GM23338 (cell line): ENCODE results near the gene DRD2. TPM values are rescaled to one million over a fixed set of nuclear protein-coding genes. Genes with fewer than 3 reads are reported as not detected.

Experiments
- ATAC-seq: fragments of 200-7000 bp; cut with Tn5 transposase; 3 replicates; pipeline ENCODE4 v1.9.1; 2020
- DNase-seq: peaks from one replicate; pipeline ENCODE4 v3.0.0-alpha.2; 2015; ENCODE audit warnings: low spot score
- H2AFZ ChIP-seq: fragments of 200-600 bp; sonication (generic); 2 replicates; pipeline ENCODE4 v1.8.0; 2016; ENCODE audit warnings: antibody characterized with exemption, mild to moderate bottlenecking, moderate library complexity
- H3F3A ChIP-seq: fragments of 200-600 bp; sonication (generic); replicated peaks from 2 replicates; pipeline ENCODE4 v1.8.0; 2017; ENCODE audit warnings: antibody characterized with exemption, mixed run types, low read depth
- H3K27ac ChIP-seq: fragments of 200-600 bp; sonication (generic); 2 replicates; pipeline ENCODE4 v1.6.1; 2016; ENCODE audit warnings: low read depth
- H3K27me3 ChIP-seq: fragments of 200-600 bp; sonication (generic); 2 replicates; pipeline ENCODE4 v1.8.0; 2016; ENCODE audit warnings: mild to moderate bottlenecking, mixed run types, moderate library complexity; ENCODE audit not compliant: insufficient read depth
- H3K36me3 ChIP-seq: fragments of 200-600 bp; sonication (generic); 2 replicates; pipeline ENCODE4 v1.8.0; 2016; ENCODE audit warnings: mild to moderate bottlenecking; ENCODE audit not compliant: insufficient read depth
- H3K4me1 ChIP-seq: fragments of 200-600 bp; sonication (generic); 2 replicates; pipeline ENCODE4 v1.8.0; 2016; ENCODE audit warnings: mild to moderate bottlenecking, moderate library complexity; ENCODE audit not compliant: insufficient read depth
- H3K4me2 ChIP-seq: fragments of 200-600 bp; sonication (generic); 2 replicates; pipeline ENCODE4 v1.7.1; 2017; ENCODE audit warnings: mixed run types
- H3K4me3 ChIP-seq: fragments of 200-600 bp; sonication (generic); 2 replicates; pipeline ENCODE4 v1.6.1; 2016; ENCODE audit warnings: mixed run types
- H3K79me2 ChIP-seq: fragments of 200-600 bp; sonication (generic); replicated peaks from 2 replicates; pipeline ENCODE4 v1.8.0; 2017; ENCODE audit warnings: mild to moderate bottlenecking; ENCODE audit not compliant: insufficient read depth
- H3K9me2 ChIP-seq: fragments of 200-600 bp; sonication (generic); 2 replicates; pipeline ENCODE4 v1.8.0; 2017; ENCODE audit not compliant: insufficient read depth
- H4K20me1 ChIP-seq: fragments of 200-600 bp; sonication (generic); replicated peaks from 2 replicates; pipeline ENCODE4 v1.8.0; 2017; ENCODE audit warnings: mild to moderate bottlenecking; ENCODE audit not compliant: insufficient read depth
- H3K27ac Mint-ChIP-seq: 2 replicates; pipeline ENCODE4 v1.8.0; 2020; ENCODE audit warnings: inconsistent platforms, mild to moderate bottlenecking, moderate library complexity, mixed read lengths
- H3K27me3 Mint-ChIP-seq: 3 replicates; pipeline ENCODE4 v1.8.0; 2022; ENCODE audit warnings: low read depth, mild to moderate bottlenecking, moderate library complexity, mixed read lengths, inconsistent platforms; ENCODE audit not compliant: insufficient read depth, poor library complexity
- H3K36me3 Mint-ChIP-seq: 3 replicates; pipeline ENCODE4 v1.8.0; 2021; ENCODE audit warnings: low read depth, mild to moderate bottlenecking, inconsistent platforms, moderate library complexity, mixed read lengths
- H3K4me1 Mint-ChIP-seq: 3 replicates; pipeline ENCODE4 v1.8.0; 2020; ENCODE audit warnings: mild to moderate bottlenecking, inconsistent platforms, mixed read lengths
- H3K4me3 Mint-ChIP-seq: 3 replicates; pipeline ENCODE4 v1.8.0; 2021; ENCODE audit warnings: moderate library complexity, mild to moderate bottlenecking, inconsistent platforms, mixed read lengths
- H3K9me3 Mint-ChIP-seq: 3 replicates; pipeline ENCODE4 v1.8.0; 2020; ENCODE audit warnings: moderate library complexity, mild to moderate bottlenecking, inconsistent platforms, mixed read lengths
- CREB1 ChIP-seq: fragments of 250-450 bp; sonication (Bioruptor Pico); IDR thresholded peaks from 2 replicates; pipeline ENCODE4 v1.5.0; 2020; ENCODE audit warnings: low read depth, mild to moderate bottlenecking, moderate library complexity
- EZH2 ChIP-seq: fragments of 200-600 bp; sonication (generic); IDR thresholded peaks from one replicate; pipeline ENCODE4 v1.8.0; 2017; ENCODE audit warnings: antibody characterized with exemption, mild to moderate bottlenecking, low read depth; ENCODE audit not compliant: unreplicated experiment
- EZH2phosphoT487 ChIP-seq: fragments of 200-600 bp; sonication (generic); IDR thresholded peaks from one replicate; pipeline ENCODE4 v1.8.1; 2018; ENCODE audit warnings: antibody characterized with exemption; ENCODE audit not compliant: unreplicated experiment
- JUNB ChIP-seq: IDR thresholded peaks from one replicate; pipeline ENCODE4 v1.6.1; 2016; ENCODE audit warnings: antibody characterized with exemption; ENCODE audit not compliant: unreplicated experiment
- NANOG ChIP-seq: IDR thresholded peaks from 2 replicates; pipeline ENCODE4 v1.6.1; 2016; ENCODE audit warnings: antibody characterized with exemption, borderline replicate concordance
- POLR2AphosphoS5 ChIP-seq: IDR thresholded peaks from 2 replicates; pipeline ENCODE4 v1.6.1; 2016; ENCODE audit warnings: antibody characterized with exemption, low read depth
- STAT1 ChIP-seq: IDR thresholded peaks from one replicate; pipeline ENCODE4 v1.6.1; 2016; ENCODE audit warnings: antibody characterized with exemption; ENCODE audit not compliant: unreplicated experiment
- ZNF114 ChIP-seq: fragments of 250-450 bp; sonication (Bioruptor Pico); IDR thresholded peaks from 2 replicates; pipeline ENCODE4 v1.5.0; 2020; ENCODE audit warnings: mild to moderate bottlenecking, moderate library complexity
- ZNF331 ChIP-seq: fragments of 250-450 bp; sonication (Bioruptor Pico); IDR thresholded peaks from 2 replicates; pipeline ENCODE4 v1.5.0; 2020; ENCODE audit warnings: low read depth, mild to moderate bottlenecking, moderate library complexity
- polyA plus RNA-seq: library from polyadenylated mRNA; unstranded; fragments of >200 nt; fragmentation: Nextera tagmentation; extraction: Ambion mirVana; gene quantifications from 2 replicates; pipeline ENCODE4 v1.2.1, GENCODE V29; 2016
- total RNA-seq: library from RNA; depleted of rRNA; stranded (reverse); fragments of >200 nt; shearing (Covaris generic); gene quantifications from 2 replicates; pipeline ENCODE4 v1.2.3, GENCODE V29; 2014
- TF ChIP-seq, protein P1 (sequence below): IDR thresholded peaks from 2 replicates; pipeline ENCODE4 v1.6.1; 2016; ENCODE audit warnings: antibody characterized with exemption
- TF ChIP-seq, protein P2 (sequence below): fragments of 250-450 bp; sonication (Bioruptor Pico); IDR thresholded peaks from 2 replicates; pipeline ENCODE4 v1.5.0; 2020; ENCODE audit warnings: mild to moderate bottlenecking, moderate library complexity
- TF ChIP-seq, protein P3 (sequence below), 2 experiments: fragments of 200-600 bp in 1 of 2; sonication (generic) in 1 of 2; conservative IDR thresholded peaks; 2 replicates each; pipeline versions ENCODE4 v1.5.1 to v1.6.1; 2016 to 2017; ENCODE audit warnings: antibody characterized with exemption in 2 of 2, low read depth in 2 of 2, mild to moderate bottlenecking in 2 of 2, moderate library complexity in 1 of 2

The DRD2 gene
- total and polyA plus RNA-seq, 2 experiments from 2014 or later = 0.21 to 0.66 TPM

DNA sequence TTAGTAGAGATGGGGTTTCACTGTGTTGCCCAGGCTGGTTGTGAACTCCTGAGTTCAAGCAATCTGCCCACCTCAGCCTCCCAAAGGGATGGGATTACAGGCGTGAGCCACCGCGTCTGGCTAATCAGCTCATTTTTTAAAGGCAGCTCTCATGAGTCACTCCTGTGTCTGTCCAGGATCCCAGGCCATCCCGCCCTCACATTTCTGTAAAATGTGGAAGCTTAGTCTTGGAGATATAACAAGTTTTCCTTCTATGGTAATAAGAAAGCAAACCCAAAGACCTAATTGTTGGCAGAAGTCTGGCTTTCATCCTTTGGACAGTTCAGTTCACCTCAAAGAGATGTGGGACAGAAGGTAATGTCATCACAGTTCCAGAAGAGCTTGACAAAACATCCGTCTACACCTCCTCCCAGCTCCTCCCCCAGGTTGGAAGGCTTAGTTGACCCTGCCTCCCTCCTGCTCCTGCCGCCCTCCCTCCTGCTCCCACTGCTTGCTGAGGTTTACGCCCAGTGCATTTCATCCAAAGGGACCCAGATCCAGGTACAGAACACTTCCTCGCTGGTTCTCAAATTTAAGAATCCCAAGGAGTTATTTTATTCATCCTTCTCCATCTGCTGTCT is 6.4 kb downstream of the DRD2 start:
- Histone ChIP-seq H3K27me3 (peaks cover 12% of the 10 kb centered on the region), H3K4me1 (0 out of 2 replicates have a peak, but pooled peaks cover 7% of the 10 kb centered on the region), H3K9me2 (no peaks in the 10 kb centered on the region), H4K20me1 (no peaks in the 10 kb centered on the region; the same call in 1 of the 2 replicates), H2AFZ (0 out of 2 replicates have a peak overlapping the region, but pooled peaks have one; percentile 47), H3K36me3 (no peaks in the 10 kb centered on the region), H3K27ac (no peak overlapping the region), H3K4me2 (no peak overlapping the region), H3K4me3 (no peak overlapping the region), H3K79me2 (no peaks in the 10 kb centered on the region), H3F3A (no peaks in the 10 kb centered on the region)
- ATAC-seq (peak; percentile 46; the same call in 2 of the 3 replicates), DNase-seq (peak; percentile 18)
- H3K36me3 Mint-ChIP-seq = no peaks in the 10 kb centered on the region
- no peak overlapping the region for H3K4me3 Mint-ChIP-seq
- TF ChIP-seq ZNF114 (CRISPR knock-in tag) (no peak), STAT1 (no peak)
- H3K9me3 Mint-ChIP-seq = no peaks in the 10 kb centered on the region
- H3K4me1 Mint-ChIP-seq = peaks cover 17% of the 10 kb centered on the region
- peaks cover 8% of the 10 kb centered on the region for H3K27me3 Mint-ChIP-seq
- no peak overlapping the region for H3K27ac Mint-ChIP-seq

DNA sequence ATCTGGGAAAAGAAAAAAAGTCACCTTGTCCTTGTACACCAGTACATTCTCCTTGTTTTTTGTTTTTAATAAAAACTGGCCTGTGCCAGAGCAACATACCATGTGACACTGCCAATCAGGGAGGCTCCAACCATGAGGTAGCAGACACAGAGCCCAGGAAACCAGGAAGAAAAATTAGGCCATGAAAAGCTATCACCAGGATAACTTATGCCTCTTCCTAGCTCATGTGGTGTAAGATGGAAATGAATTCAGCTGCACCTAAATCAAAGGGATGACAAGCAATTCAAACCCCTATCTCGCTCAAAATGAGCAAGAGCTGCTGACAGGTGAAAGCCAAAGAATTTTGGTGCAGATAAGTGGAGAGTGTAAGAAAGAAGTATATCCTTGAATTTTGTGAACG is 7.7 kb downstream of the DRD2 start:
- H3K27ac ChIP-seq = no peak overlapping the region
- H3K79me2 ChIP-seq = no peaks in the 10 kb centered on the region
- H3K4me1 ChIP-seq = 0 out of 2 replicates have a peak, but pooled peaks cover 3% of the 10 kb centered on the region
- no peaks in the 10 kb centered on the region for H3K9me2 ChIP-seq
- Mint-ChIP-seq H3K9me3 (no peaks in the 10 kb centered on the region), H3K27me3 (peaks cover 4% of the 10 kb centered on the region), H3K4me3 (no peak overlapping the region), H3K4me1 (peaks cover 7% of the 10 kb centered on the region; the same call in 2 of the 3 replicates), H3K27ac (no peak overlapping the region), H3K36me3 (no peaks in the 10 kb centered on the region)
- no peaks in the 10 kb centered on the region for H4K20me1 ChIP-seq
- no peak overlapping the region for H3K4me3 ChIP-seq
- H3K27me3 ChIP-seq = no peaks in the 10 kb centered on the region
- no peak for DNase-seq
- H3K4me2 ChIP-seq = no peak overlapping the region
- no peaks in the 10 kb centered on the region for H3F3A ChIP-seq
- H3K36me3 ChIP-seq = no peaks in the 10 kb centered on the region
- no peak for ATAC-seq
- H2AFZ ChIP-seq = no peak overlapping the region
- TF ChIP-seq, protein P1, sequence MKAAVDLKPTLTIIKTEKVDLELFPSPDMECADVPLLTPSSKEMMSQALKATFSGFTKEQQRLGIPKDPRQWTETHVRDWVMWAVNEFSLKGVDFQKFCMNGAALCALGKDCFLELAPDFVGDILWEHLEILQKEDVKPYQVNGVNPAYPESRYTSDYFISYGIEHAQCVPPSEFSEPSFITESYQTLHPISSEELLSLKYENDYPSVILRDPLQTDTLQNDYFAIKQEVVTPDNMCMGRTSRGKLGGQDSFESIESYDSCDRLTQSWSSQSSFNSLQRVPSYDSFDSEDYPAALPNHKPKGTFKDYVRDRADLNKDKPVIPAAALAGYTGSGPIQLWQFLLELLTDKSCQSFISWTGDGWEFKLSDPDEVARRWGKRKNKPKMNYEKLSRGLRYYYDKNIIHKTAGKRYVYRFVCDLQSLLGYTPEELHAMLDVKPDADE = no peak
- no peak for TF ChIP-seq CREB1 (CRISPR knock-in tag)
- no peak for TF ChIP-seq STAT1
- TF ChIP-seq, protein P2, sequence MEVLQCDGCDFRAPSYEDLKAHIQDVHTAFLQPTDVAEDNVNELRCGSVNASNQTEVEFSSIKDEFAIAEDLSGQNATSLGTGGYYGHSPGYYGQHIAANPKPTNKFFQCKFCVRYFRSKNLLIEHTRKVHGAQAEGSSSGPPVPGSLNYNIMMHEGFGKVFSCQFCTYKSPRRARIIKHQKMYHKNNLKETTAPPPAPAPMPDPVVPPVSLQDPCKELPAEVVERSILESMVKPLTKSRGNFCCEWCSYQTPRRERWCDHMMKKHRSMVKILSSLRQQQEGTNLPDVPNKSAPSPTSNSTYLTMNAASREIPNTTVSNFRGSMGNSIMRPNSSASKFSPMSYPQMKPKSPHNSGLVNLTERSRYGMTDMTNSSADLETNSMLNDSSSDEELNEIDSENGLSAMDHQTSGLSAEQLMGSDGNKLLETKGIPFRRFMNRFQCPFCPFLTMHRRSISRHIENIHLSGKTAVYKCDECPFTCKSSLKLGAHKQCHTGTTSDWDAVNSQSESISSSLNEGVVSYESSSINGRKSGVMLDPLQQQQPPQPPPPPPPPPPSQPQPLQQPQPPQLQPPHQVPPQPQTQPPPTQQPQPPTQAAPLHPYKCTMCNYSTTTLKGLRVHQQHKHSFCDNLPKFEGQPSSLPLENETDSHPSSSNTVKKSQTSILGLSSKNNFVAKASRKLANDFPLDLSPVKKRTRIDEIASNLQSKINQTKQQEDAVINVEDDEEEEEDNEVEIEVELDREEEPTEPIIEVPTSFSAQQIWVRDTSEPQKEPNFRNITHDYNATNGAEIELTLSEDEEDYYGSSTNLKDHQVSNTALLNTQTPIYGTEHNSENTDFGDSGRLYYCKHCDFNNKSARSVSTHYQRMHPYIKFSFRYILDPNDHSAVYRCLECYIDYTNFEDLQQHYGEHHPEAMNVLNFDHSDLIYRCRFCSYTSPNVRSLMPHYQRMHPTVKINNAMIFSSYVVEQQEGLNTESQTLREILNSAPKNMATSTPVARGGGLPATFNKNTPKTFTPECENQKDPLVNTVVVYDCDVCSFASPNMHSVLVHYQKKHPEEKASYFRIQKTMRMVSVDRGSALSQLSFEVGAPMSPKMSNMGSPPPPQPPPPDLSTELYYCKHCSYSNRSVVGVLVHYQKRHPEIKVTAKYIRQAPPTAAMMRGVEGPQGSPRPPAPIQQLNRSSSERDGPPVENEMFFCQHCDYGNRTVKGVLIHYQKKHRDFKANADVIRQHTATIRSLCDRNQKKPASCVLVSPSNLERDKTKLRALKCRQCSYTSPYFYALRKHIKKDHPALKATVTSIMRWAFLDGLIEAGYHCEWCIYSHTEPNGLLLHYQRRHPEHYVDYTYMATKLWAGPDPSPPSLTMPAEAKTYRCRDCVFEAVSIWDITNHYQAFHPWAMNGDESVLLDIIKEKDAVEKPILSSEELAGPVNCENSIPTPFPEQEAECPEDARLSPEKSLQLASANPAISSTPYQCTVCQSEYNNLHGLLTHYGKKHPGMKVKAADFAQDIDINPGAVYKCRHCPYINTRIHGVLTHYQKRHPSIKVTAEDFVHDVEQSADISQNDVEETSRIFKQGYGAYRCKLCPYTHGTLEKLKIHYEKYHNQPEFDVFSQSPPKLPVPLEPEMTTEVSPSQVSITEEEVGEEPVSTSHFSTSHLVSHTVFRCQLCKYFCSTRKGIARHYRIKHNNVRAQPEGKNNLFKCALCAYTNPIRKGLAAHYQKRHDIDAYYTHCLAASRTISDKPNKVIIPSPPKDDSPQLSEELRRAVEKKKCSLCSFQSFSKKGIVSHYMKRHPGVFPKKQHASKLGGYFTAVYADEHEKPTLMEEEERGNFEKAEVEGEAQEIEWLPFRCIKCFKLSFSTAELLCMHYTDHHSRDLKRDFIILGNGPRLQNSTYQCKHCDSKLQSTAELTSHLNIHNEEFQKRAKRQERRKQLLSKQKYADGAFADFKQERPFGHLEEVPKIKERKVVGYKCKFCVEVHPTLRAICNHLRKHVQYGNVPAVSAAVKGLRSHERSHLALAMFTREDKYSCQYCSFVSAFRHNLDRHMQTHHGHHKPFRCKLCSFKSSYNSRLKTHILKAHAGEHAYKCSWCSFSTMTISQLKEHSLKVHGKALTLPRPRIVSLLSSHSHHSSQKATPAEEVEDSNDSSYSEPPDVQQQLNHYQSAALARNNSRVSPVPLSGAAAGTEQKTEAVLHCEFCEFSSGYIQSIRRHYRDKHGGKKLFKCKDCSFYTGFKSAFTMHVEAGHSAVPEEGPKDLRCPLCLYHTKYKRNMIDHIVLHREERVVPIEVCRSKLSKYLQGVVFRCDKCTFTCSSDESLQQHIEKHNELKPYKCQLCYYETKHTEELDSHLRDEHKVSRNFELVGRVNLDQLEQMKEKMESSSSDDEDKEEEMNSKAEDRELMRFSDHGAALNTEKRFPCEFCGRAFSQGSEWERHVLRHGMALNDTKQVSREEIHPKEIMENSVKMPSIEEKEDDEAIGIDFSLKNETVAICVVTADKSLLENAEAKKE = no peak
- TF ChIP-seq POLR2AphosphoS5 = no peak
- no peak for TF ChIP-seq JUNB
- TF ChIP-seq EZH2 = no peak
- TF ChIP-seq, protein P3, sequence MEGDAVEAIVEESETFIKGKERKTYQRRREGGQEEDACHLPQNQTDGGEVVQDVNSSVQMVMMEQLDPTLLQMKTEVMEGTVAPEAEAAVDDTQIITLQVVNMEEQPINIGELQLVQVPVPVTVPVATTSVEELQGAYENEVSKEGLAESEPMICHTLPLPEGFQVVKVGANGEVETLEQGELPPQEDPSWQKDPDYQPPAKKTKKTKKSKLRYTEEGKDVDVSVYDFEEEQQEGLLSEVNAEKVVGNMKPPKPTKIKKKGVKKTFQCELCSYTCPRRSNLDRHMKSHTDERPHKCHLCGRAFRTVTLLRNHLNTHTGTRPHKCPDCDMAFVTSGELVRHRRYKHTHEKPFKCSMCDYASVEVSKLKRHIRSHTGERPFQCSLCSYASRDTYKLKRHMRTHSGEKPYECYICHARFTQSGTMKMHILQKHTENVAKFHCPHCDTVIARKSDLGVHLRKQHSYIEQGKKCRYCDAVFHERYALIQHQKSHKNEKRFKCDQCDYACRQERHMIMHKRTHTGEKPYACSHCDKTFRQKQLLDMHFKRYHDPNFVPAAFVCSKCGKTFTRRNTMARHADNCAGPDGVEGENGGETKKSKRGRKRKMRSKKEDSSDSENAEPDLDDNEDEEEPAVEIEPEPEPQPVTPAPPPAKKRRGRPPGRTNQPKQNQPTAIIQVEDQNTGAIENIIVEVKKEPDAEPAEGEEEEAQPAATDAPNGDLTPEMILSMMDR (conservative IDR thresholded peaks at IDR 0.05; ENCODE audit: low read depth in 2 of 2) = no peak
- TF ChIP-seq EZH2phosphoT487 = no peak
- no peak for TF ChIP-seq ZNF114 (CRISPR knock-in tag)
- TF ChIP-seq ZNF331 (CRISPR knock-in tag) = no peak
- TF ChIP-seq NANOG = no peak
